ENCODE results near the gene RXRB.

RXRB gene

DNA sequence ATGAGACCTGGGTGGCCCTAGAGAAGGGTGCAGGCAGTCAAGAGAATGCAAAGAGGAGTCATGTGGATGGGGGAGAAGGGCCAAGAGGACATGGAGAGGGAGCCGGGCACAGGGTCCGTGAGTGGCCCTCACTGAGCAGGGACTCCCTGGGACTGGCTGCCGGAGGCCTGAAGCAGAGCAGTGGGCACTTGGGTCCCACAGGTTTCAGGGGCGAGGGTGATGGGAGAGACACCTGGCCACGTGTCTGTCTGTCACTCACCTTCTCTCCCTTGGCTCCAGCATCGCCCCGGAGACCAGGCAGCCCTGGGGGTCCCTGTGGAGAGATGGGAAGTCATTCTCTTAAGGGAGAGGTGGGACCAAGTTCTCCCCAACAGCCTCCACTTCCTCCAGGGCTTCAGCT lies 33.7 kb downstream of the RXRB start:
- no peaks in the 10 kb centered on the region for H4K20me1 ChIP-seq (ENCODE audit: control insufficient read depth, insufficient read depth, low read depth, low read length)
- no peaks in the 10 kb centered on the region for H3K9me2 ChIP-seq (replicated peaks; ENCODE audit: control insufficient read depth, low read length)
- 0 out of 2 replicates have a peak, but pooled peaks cover 3% of the 10 kb centered on the region for H3K27me3 ChIP-seq (ENCODE audit: control insufficient read depth, low read length)
- H3K4me3 ChIP-seq (ENCODE audit: low read length): no peak overlapping the region
- no peaks in the 10 kb centered on the region for H3K79me2 ChIP-seq (ENCODE audit: control insufficient read depth, low read length)
- H3F3A ChIP-seq (ENCODE audit: control insufficient read depth, insufficient read depth): no peaks in the 10 kb centered on the region
- no peaks in the 10 kb centered on the region for H3K9me3 ChIP-seq (ENCODE audit: control insufficient read depth, insufficient read depth, low read length)
- no peak overlapping the region for H3K4me2 ChIP-seq (ENCODE audit: low read length)
- TF ChIP-seq, protein P1, sequence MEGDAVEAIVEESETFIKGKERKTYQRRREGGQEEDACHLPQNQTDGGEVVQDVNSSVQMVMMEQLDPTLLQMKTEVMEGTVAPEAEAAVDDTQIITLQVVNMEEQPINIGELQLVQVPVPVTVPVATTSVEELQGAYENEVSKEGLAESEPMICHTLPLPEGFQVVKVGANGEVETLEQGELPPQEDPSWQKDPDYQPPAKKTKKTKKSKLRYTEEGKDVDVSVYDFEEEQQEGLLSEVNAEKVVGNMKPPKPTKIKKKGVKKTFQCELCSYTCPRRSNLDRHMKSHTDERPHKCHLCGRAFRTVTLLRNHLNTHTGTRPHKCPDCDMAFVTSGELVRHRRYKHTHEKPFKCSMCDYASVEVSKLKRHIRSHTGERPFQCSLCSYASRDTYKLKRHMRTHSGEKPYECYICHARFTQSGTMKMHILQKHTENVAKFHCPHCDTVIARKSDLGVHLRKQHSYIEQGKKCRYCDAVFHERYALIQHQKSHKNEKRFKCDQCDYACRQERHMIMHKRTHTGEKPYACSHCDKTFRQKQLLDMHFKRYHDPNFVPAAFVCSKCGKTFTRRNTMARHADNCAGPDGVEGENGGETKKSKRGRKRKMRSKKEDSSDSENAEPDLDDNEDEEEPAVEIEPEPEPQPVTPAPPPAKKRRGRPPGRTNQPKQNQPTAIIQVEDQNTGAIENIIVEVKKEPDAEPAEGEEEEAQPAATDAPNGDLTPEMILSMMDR (IDR thresholded peaks at IDR 0.05; ENCODE audit: low read depth, low read length, poor library complexity, severe bottlenecking): no peak
- TF ChIP-seq EZH2phosphoT487 (IDR thresholded peaks at IDR 0.05; ENCODE audit: borderline replicate concordance, low read length): no peak
- no peak overlapping the region for H3K27ac ChIP-seq (ENCODE audit: low read depth, low read length)
- no peaks in the 10 kb centered on the region for H3K36me3 ChIP-seq (ENCODE audit: control insufficient read depth, low read length)
- peaks cover 7% of the 10 kb centered on the region for H3K4me1 ChIP-seq (ENCODE audit: control insufficient read depth, low read length)

- no peak overlapping the region for H3K4me2 ChIP-seq (ENCODE audit: low read length)
- H3K9me2 ChIP-seq (replicated peaks; ENCODE audit: control insufficient read depth, low read length): no peaks in the 10 kb centered on the region
- H3K4me3 ChIP-seq (ENCODE audit: low read length): no peak overlapping the region
- H3F3A ChIP-seq (ENCODE audit: control insufficient read depth, insufficient read depth): no peaks in the 10 kb centered on the region
- no peaks in the 10 kb centered on the region for H3K9me3 ChIP-seq (ENCODE audit: control insufficient read depth, insufficient read depth, low read length)
- H3K27me3 ChIP-seq (ENCODE audit: control insufficient read depth, low read length): 0 out of 2 replicates have a peak, but pooled peaks cover 3% of the 10 kb centered on the region
- no peaks in the 10 kb centered on the region for H3K79me2 ChIP-seq (ENCODE audit: control insufficient read depth, low read length)
- H4K20me1 ChIP-seq (ENCODE audit: control insufficient read depth, insufficient read depth, low read depth, low read length): no peaks in the 10 kb centered on the region
- H3K27ac ChIP-seq (ENCODE audit: low read depth, low read length): no peak overlapping the region
- no peaks in the 10 kb centered on the region for H3K36me3 ChIP-seq (ENCODE audit: control insufficient read depth, low read length)
- H3K4me1 ChIP-seq (ENCODE audit: control insufficient read depth, low read length): peaks cover 11% of the 10 kb centered on the region
- TF ChIP-seq, protein P1 (IDR thresholded peaks at IDR 0.05; ENCODE audit: low read depth, low read length, poor library complexity, severe bottlenecking): no peak
- no peak for TF ChIP-seq EZH2phosphoT487 (IDR thresholded peaks at IDR 0.05; ENCODE audit: borderline replicate concordance, low read length)
These were observed 34.1 kb downstream of the RXRB start for GRCh38 chr6:33166363-33166762.

DNA sequence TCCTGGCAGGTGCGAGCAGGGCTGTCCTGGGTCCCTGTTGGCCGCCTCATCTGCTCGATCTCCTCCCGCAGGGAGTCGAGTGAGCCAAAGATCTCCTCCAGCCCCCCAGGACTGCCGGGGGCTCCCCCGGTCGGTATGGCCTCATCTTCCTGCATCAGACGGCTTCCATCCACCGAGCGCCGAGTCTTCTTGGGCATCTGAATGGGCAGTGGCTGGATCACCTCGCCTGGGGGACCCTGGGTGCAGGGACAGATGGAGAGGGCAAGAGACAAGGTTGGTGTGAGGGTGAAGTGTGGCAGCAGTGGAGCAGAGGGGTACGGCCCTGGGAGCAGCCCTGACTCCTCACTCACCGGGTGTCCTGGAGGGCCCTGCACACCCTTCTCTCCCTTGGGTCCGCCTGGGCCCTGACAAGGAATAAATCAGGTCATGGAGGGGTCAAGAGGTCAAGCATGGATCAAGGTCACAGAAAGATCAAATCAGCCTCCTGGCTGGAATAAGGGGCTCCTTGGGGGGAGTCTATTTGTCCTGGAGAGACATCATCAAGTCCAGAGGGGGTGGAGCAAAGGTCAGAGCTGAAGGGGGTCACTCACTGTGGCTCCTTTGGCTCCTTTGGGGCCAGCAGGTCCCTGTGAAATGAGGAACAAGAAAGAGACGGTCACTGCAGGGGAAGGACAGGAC lies 34.7 kb downstream of the RXRB start:
- H3F3A ChIP-seq (ENCODE audit: control insufficient read depth, insufficient read depth): no peaks in the 10 kb centered on the region
- H3K9me3 ChIP-seq (ENCODE audit: control insufficient read depth, insufficient read depth, low read length): no peaks in the 10 kb centered on the region
- no peak overlapping the region for H3K4me2 ChIP-seq (ENCODE audit: low read length)
- no peaks in the 10 kb centered on the region for H3K36me3 ChIP-seq (ENCODE audit: control insufficient read depth, low read length)
- H3K9me2 ChIP-seq (replicated peaks; ENCODE audit: control insufficient read depth, low read length): no peaks in the 10 kb centered on the region
- TF ChIP-seq, protein P1 (IDR thresholded peaks at IDR 0.05; ENCODE audit: low read depth, low read length, poor library complexity, severe bottlenecking): no peak
- TF ChIP-seq EZH2phosphoT487 (IDR thresholded peaks at IDR 0.05; ENCODE audit: borderline replicate concordance, low read length): no peak
- peaks cover 17% of the 10 kb centered on the region for H3K4me1 ChIP-seq (ENCODE audit: control insufficient read depth, low read length)
- no peak overlapping the region for H3K4me3 ChIP-seq (ENCODE audit: low read length)
- no peak overlapping the region for H3K27ac ChIP-seq (ENCODE audit: low read depth, low read length)
- H3K79me2 ChIP-seq (ENCODE audit: control insufficient read depth, low read length): no peaks in the 10 kb centered on the region
- no peaks in the 10 kb centered on the region for H4K20me1 ChIP-seq (ENCODE audit: control insufficient read depth, insufficient read depth, low read depth, low read length)
- 0 out of 2 replicates have a peak, but pooled peaks cover 3% of the 10 kb centered on the region for H3K27me3 ChIP-seq (ENCODE audit: control insufficient read depth, low read length)
